Measurements from ENCODE around the gene ACTMAP. TPM values are rescaled to one million over a fixed set of nuclear protein-coding genes. Genes with fewer than 3 reads are reported as not detected.

ACTMAP gene
- total and polyA plus RNA-seq, 4 donors: 5.3 to 27.7 (median 15.3) TPM

DNA sequence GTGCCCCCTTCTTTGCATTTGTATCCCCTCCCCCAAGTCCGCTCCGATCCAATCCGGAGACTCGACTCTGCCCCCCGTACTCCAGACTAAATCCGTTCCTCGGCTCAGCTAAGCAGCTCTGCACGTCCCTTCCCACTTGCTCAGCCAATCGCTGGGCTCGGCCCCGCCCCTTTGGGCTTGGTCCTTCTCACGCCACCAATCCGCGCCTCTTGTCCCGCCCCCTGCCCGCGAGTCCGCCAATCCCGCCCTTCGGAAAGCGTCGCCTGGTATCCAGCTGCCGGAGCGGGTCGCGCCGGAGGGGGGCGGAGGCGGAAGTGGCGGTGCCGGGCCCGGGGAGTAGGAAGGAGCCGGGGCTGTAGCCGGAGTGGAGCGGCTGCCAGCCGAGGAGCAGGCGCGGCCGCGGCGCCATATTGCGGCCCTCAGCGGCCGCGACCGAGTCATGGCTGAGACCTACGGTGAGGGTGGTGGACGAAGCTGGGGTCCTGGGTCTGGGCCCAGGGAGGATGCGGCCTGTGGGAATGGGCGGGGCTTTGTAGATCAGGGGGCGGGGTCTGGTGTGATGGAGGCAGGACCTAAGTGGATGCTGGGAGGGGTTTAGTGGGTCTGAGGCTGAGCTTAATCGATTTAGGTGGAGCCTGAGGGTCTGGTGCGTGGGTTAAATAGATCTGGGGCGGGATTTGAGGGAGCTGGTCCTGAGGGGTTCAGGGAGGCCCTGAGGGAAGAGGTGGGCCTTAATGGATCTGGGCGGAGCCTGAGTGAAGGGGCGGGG, 27.8 kb upstream of the ACTMAP start, which contains the start of gene RAB4B:
RAB4B (plus strand) TSS at position 311 of the 769 bp plus-strand sequence; CDS start at position 440, 129 bp downstream.
- peak; percentile 100 for DNase-seq
- TF ChIP-seq, protein P1, sequence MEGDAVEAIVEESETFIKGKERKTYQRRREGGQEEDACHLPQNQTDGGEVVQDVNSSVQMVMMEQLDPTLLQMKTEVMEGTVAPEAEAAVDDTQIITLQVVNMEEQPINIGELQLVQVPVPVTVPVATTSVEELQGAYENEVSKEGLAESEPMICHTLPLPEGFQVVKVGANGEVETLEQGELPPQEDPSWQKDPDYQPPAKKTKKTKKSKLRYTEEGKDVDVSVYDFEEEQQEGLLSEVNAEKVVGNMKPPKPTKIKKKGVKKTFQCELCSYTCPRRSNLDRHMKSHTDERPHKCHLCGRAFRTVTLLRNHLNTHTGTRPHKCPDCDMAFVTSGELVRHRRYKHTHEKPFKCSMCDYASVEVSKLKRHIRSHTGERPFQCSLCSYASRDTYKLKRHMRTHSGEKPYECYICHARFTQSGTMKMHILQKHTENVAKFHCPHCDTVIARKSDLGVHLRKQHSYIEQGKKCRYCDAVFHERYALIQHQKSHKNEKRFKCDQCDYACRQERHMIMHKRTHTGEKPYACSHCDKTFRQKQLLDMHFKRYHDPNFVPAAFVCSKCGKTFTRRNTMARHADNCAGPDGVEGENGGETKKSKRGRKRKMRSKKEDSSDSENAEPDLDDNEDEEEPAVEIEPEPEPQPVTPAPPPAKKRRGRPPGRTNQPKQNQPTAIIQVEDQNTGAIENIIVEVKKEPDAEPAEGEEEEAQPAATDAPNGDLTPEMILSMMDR (IDR thresholded peaks at IDR 0.05; ENCODE audit: control extremely low read depth, extremely low read depth): no peak
- 0 to 1% methylated on average over 49 to 56 of the region's 56 CpGs for WGBS, 2 donors
- no peaks in the 10 kb centered on the region for H3K27me3 ChIP-seq (ENCODE audit: control insufficient read depth in 3 of 3, insufficient read depth in 3 of 3, low read length in 2 of 3)
- peaks cover 0 to 14% (median 9%) of the 10 kb centered on the region in 5 donors for H3K4me1 ChIP-seq (ENCODE audit: control insufficient read depth in 5 of 5, insufficient read depth in 5 of 5, low read length in 5 of 5)
- peak within 1 kb of the TSS in 1 of 2 donors; percentile 99 for H3K9ac ChIP-seq (ENCODE audit: insufficient read depth in 1 of 2, low read length in 2 of 2)
- H3K9me3 ChIP-seq (ENCODE audit: control insufficient read depth in 4 of 4, insufficient read depth in 3 of 4, low read length in 3 of 4): no peaks in the 10 kb centered on the region
- ATAC-seq (ENCODE audit: insufficient read depth, low FRiP score): peak; percentile 91
- peak within 1 kb of the TSS; percentile 71 for H3K4me3 ChIP-seq
- peaks cover 0 to 6% (median 0%) of the 10 kb centered on the region in 4 donors for H3K36me3 ChIP-seq (ENCODE audit: control insufficient read depth in 4 of 4, insufficient read depth in 4 of 4, low read length in 4 of 4)
- H3K27ac ChIP-seq (ENCODE audit: low read depth in 1 of 2, low read length in 1 of 2): peak within 1 kb of the TSS; percentile 92 to 98

DNA sequence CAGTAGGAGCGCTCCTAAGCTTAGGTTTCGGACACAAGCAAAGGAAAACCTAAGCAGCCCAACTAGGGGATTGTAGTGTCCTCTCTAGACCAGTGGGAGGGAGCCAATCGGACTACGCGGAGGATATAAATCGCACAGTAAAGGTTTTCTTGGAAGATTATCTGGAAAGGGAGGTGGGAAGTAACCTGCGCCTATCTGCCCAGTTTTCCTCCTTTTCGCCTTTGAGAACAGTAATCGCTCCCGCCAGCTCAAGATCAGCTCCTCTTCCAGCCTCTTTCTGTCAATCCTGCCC, 27.3 kb upstream of the ACTMAP start:
- Histone ChIP-seq H3K9me3 (ENCODE audit: control insufficient read depth in 4 of 4, insufficient read depth in 3 of 4, low read length in 3 of 4) (no peaks in the 10 kb centered on the region), H3K36me3 (ENCODE audit: control insufficient read depth in 4 of 4, insufficient read depth in 4 of 4, low read length in 4 of 4) (peaks cover 0 to 6% (median 0%) of the 10 kb centered on the region in 4 donors), H3K4me3 (peak overlapping the region; percentile 33), H3K4me1 (ENCODE audit: control insufficient read depth in 5 of 5, insufficient read depth in 5 of 5, low read length in 5 of 5) (peaks cover 0 to 14% (median 9%) of the 10 kb centered on the region in 5 donors), H3K27ac (ENCODE audit: low read depth in 1 of 2, low read length in 1 of 2) (peak overlapping the region; percentile 92 to 94), H3K27me3 (ENCODE audit: control insufficient read depth in 3 of 3, insufficient read depth in 3 of 3, low read length in 2 of 3) (no peaks in the 10 kb centered on the region), H3K9ac (ENCODE audit: insufficient read depth in 1 of 2, low read length in 2 of 2) (peak overlapping the region in 1 of 2 donors; percentile 99)
- TF ChIP-seq, protein P1 (IDR thresholded peaks at IDR 0.05; ENCODE audit: control extremely low read depth, extremely low read depth): no peak
- WGBS, 2 donors: 0% methylated on average over 10 of the region's 10 CpGs
- DNase-seq (no peak), ATAC-seq (ENCODE audit: insufficient read depth, low FRiP score) (no peak)

DNA sequence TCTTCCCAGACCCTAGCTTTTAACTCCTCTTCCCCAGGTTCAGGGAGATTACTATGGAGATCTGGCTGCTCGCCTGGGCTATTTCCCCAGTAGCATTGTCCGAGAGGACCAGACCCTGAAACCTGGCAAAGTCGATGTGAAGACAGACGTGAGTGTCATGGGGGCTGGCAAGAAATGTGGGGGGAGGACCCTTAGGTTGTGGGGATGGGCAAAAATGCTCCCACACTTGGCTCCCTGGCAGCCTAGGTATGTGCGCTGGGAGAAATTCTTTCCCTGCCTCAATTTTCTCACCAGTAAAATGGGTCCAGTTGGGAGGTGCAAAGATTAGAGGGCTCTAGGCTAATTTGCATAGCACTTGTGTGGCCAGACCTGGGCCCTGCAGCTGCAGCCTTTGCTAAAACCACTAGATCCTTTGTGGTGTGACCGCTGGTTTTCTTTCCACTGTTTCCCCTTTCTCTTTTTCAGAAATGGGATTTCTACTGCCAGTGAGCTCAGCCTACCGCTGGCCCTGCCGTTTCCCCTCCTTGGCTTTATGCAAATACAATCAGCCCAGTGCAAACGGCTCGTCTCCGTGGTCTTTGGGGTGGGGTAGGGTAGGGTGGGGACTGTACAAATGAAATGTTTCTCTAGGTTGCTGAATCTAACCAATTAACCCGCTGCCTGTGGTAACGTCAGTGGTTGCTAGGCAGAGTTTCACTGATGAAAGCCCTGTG, 26.8 kb upstream of the ACTMAP start:
- TF ChIP-seq, protein P1 (IDR thresholded peaks at IDR 0.05; ENCODE audit: control extremely low read depth, extremely low read depth): no peak
- Histone ChIP-seq H3K9me3 (ENCODE audit: control insufficient read depth in 4 of 4, insufficient read depth in 3 of 4, low read length in 3 of 4) (no peaks in the 10 kb centered on the region), H3K27me3 (ENCODE audit: control insufficient read depth in 3 of 3, insufficient read depth in 3 of 3, low read length in 2 of 3) (no peaks in the 10 kb centered on the region), H3K9ac (ENCODE audit: insufficient read depth in 1 of 2, low read length in 2 of 2) (peak overlapping the region in 1 of 2 donors; percentile 99), H3K4me3 (no peak overlapping the region), H3K27ac (ENCODE audit: low read depth in 1 of 2, low read length in 1 of 2) (peak overlapping the region; percentile 92 to 94), H3K4me1 (ENCODE audit: control insufficient read depth in 5 of 5, insufficient read depth in 5 of 5, low read length in 5 of 5) (peaks cover 0 to 14% (median 9%) of the 10 kb centered on the region in 5 donors), H3K36me3 (ENCODE audit: control insufficient read depth in 4 of 4, insufficient read depth in 4 of 4, low read length in 4 of 4) (peaks cover 0 to 5% (median 0%) of the 10 kb centered on the region in 4 donors)
- peak; percentile 71 for ATAC-seq (ENCODE audit: insufficient read depth, low FRiP score)
- peak; percentile 95 to 98 (median 97) for DNase-seq
- 8% methylated on average over 13 of the region's 13 CpGs for WGBS, 2 donors
